Measurements from ENCODE around the gene B4GALNT1. TPM values are rescaled to one million over a fixed set of nuclear protein-coding genes. Genes with fewer than 3 reads are reported as not detected.

Gene B4GALNT1
- total and polyA plus RNA-seq, 9 of the 15 experiments (the other 6 are each of a cell fraction or from before 2014, with no cell fraction given), result 1.0 to 32.2 (median 9.8) TPM

DNA sequence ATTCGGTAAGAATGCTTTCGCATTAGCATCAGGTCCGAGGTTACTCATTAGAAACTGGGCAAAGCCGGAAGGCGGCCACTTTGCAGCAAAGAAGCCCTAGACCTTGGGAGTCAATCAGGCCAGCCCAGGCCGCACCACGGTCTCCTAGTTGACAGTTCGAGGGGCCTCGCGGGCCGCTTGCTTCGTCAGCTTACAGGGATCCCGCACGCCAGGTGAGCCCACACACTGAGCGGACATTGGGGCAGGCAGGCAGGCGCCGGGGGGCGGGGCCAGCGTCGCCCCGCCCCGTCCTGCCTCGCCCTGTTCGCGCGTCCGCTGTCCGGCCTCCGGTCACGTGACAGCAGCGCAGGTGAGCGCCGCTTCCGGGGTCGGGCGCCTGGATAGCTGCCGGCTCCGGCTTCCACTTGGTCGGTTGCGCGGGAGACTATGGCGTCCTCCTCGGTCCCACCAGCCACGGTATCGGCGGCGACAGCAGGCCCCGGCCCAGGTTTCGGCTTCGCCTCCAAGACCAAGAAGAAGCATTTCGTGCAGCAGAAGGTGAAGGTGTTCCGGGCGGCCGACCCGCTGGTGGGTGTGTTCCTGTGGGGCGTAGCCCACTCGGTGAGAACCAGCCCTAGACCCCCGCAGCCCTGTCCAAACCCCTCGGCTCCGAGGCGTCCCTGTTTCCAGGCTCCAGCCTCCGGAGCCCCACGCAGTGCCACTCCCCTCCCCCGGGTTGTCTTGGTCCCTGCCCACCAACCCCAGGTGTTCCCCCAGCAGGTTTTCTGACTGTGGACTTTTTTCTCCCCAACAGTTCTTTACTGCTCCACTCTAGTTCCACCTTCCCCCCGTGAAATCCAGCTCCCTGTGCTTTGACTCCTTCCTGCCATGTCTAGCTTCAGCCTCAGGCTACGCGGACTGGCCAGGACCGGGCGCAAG lies 41.9 kb downstream of the B4GALNT1 start, which contains the start of gene PIP4K2C (continued):
- TF ChIP-seq, protein P1, sequence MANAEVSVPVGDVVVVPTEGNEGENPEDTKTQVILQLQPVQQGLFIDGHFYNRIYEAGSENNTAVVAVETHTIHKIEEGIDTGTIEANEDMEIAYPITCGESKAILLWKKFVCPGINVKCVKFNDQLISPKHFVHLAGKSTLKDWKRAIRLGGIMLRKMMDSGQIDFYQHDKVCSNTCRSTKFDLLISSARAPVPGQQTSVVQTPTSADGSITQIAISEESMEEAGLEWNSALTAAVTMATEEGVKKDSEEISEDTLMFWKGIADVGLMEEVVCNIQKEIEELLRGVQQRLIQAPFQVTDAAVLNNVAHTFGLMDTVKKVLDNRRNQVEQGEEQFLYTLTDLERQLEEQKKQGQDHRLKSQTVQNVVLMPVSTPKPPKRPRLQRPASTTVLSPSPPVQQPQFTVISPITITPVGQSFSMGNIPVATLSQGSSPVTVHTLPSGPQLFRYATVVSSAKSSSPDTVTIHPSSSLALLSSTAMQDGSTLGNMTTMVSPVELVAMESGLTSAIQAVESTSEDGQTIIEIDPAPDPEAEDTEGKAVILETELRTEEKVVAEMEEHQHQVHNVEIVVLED (CRISPR knock-in tag; IDR thresholded peaks at IDR 0.05), result peak; percentile 52
- TF ChIP-seq, protein P2, sequence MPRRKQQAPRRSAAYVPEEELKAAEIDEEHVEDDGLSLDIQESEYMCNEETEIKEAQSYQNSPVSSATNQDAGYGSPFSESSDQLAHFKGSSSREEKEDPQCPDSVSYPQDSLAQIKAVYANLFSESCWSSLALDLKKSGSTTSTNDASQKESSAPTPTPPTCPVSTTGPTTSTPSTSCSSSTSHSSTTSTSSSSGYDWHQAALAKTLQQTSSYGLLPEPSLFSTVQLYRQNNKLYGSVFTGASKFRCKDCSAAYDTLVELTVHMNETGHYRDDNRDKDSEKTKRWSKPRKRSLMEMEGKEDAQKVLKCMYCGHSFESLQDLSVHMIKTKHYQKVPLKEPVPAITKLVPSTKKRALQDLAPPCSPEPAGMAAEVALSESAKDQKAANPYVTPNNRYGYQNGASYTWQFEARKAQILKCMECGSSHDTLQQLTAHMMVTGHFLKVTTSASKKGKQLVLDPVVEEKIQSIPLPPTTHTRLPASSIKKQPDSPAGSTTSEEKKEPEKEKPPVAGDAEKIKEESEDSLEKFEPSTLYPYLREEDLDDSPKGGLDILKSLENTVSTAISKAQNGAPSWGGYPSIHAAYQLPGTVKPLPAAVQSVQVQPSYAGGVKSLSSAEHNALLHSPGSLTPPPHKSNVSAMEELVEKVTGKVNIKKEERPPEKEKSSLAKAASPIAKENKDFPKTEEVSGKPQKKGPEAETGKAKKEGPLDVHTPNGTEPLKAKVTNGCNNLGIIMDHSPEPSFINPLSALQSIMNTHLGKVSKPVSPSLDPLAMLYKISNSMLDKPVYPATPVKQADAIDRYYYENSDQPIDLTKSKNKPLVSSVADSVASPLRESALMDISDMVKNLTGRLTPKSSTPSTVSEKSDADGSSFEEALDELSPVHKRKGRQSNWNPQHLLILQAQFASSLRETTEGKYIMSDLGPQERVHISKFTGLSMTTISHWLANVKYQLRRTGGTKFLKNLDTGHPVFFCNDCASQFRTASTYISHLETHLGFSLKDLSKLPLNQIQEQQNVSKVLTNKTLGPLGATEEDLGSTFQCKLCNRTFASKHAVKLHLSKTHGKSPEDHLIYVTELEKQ (CRISPR knock-in tag; IDR thresholded peaks at IDR 0.05), result no peak
- TF ChIP-seq, protein P3, sequence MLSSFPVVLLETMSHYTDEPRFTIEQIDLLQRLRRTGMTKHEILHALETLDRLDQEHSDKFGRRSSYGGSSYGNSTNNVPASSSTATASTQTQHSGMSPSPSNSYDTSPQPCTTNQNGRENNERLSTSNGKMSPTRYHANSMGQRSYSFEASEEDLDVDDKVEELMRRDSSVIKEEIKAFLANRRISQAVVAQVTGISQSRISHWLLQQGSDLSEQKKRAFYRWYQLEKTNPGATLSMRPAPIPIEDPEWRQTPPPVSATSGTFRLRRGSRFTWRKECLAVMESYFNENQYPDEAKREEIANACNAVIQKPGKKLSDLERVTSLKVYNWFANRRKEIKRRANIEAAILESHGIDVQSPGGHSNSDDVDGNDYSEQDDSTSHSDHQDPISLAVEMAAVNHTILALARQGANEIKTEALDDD (IDR thresholded peaks at IDR 0.05), result no peak
- TF ChIP-seq PTRF (tag; IDR thresholded peaks at IDR 0.05) (no peak), SAP30 (IDR thresholded peaks at IDR 0.05; ENCODE audit: borderline replicate concordance, insufficient read depth, low read depth, low read length, poor library complexity, severe bottlenecking) (peak; percentile 92)
- TF ChIP-seq, protein P4, sequence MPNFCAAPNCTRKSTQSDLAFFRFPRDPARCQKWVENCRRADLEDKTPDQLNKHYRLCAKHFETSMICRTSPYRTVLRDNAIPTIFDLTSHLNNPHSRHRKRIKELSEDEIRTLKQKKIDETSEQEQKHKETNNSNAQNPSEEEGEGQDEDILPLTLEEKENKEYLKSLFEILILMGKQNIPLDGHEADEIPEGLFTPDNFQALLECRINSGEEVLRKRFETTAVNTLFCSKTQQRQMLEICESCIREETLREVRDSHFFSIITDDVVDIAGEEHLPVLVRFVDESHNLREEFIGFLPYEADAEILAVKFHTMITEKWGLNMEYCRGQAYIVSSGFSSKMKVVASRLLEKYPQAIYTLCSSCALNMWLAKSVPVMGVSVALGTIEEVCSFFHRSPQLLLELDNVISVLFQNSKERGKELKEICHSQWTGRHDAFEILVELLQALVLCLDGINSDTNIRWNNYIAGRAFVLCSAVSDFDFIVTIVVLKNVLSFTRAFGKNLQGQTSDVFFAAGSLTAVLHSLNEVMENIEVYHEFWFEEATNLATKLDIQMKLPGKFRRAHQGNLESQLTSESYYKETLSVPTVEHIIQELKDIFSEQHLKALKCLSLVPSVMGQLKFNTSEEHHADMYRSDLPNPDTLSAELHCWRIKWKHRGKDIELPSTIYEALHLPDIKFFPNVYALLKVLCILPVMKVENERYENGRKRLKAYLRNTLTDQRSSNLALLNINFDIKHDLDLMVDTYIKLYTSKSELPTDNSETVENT (CRISPR knock-in tag; IDR thresholded peaks at IDR 0.05), result no peak
